WTC11 (cell line): Measurements from ENCODE around the gene LMAN2. TPM values are rescaled to one million over a fixed set of nuclear protein-coding genes. Genes with fewer than 3 reads are reported as not detected.

Experiments
- CREB1 ChIP-seq: sonication (generic); formaldehyde crosslinking; IDR thresholded peaks from 2 replicates; pipeline ENCODE4 v1.8.0; 2023; ENCODE audit warnings: mild to moderate bottlenecking, missing genetic modification reagents
- ELF4 ChIP-seq: sonication (generic); formaldehyde crosslinking; IDR thresholded peaks from 2 replicates; pipeline ENCODE4 v1.8.1; 2022; ENCODE audit warnings: low read depth, mild to moderate bottlenecking, moderate library complexity, missing genetic modification reagents
- EMX1 ChIP-seq: fragments of 250-450 bp; sonication (Bioruptor Pico); IDR thresholded peaks from 2 replicates; pipeline ENCODE4 v1.8.0; 2021; ENCODE audit warnings: mild to moderate bottlenecking
- ESRRA ChIP-seq: sonication (generic); formaldehyde crosslinking; IDR thresholded peaks from 2 replicates; pipeline ENCODE4 v1.8.1; 2022; ENCODE audit warnings: mild to moderate bottlenecking, missing genetic modification reagents, borderline replicate concordance
- ETV6 ChIP-seq: sonication (generic); formaldehyde crosslinking; IDR thresholded peaks from 2 replicates; pipeline ENCODE4 v1.8.1; 2022; ENCODE audit warnings: mild to moderate bottlenecking, missing genetic modification reagents
- FOXP1 ChIP-seq: sonication (generic); formaldehyde crosslinking; IDR thresholded peaks from 2 replicates; pipeline ENCODE4 v1.8.0; 2022; ENCODE audit warnings: missing genetic modification reagents, mild to moderate bottlenecking, moderate library complexity, borderline replicate concordance
- GRHL2 ChIP-seq: fragments of 250-450 bp; sonication (Bioruptor Pico); IDR thresholded peaks from 2 replicates; pipeline ENCODE4 v1.8.0; 2022; ENCODE audit warnings: mild to moderate bottlenecking, moderate library complexity; ENCODE audit not compliant: insufficient replicate concordance, severe bottlenecking
- JAZF1 ChIP-seq: fragments of 250-450 bp; sonication (Bioruptor Pico); IDR thresholded peaks from 2 replicates; pipeline ENCODE4 v1.9.0; 2021; ENCODE audit warnings: moderate library complexity, mild to moderate bottlenecking, inconsistent platforms
- KAT7 ChIP-seq: sonication (generic); formaldehyde crosslinking; IDR thresholded peaks from 2 replicates; pipeline ENCODE4 v1.8.1; 2023; ENCODE audit warnings: missing genetic modification reagents, mild to moderate bottlenecking, borderline replicate concordance
- MXD4 ChIP-seq: fragments of 250-450 bp; sonication (Bioruptor Pico); IDR thresholded peaks from 2 replicates; pipeline ENCODE4 v1.8.0; 2021; ENCODE audit warnings: mild to moderate bottlenecking, moderate library complexity, borderline replicate concordance
- NFATC4 ChIP-seq: fragments of 250-450 bp; sonication (Bioruptor Pico); IDR thresholded peaks from 2 replicates; pipeline ENCODE4 v1.9.0; 2021; ENCODE audit warnings: mild to moderate bottlenecking
- NFE2L1 ChIP-seq: sonication (generic); formaldehyde crosslinking; IDR thresholded peaks from 2 replicates; pipeline ENCODE4 v1.8.1; 2023; ENCODE audit warnings: missing genetic modification reagents
- NR2C2 ChIP-seq: sonication (generic); formaldehyde crosslinking; IDR thresholded peaks from 2 replicates; pipeline ENCODE4 v1.8.0; 2022; ENCODE audit warnings: mild to moderate bottlenecking, missing genetic modification reagents
- PRRX2 ChIP-seq: fragments of 250-450 bp; sonication (Bioruptor Pico); IDR thresholded peaks from 2 replicates; pipeline ENCODE4 v1.8.0; 2021; ENCODE audit warnings: mild to moderate bottlenecking
- RORB ChIP-seq: fragments of 250-450 bp; sonication (Bioruptor Pico); IDR thresholded peaks from 2 replicates; pipeline ENCODE4 v1.9.0; 2021; ENCODE audit warnings: mild to moderate bottlenecking
- SMAD4 ChIP-seq: sonication (generic); formaldehyde crosslinking; IDR thresholded peaks from 2 replicates; pipeline ENCODE4 v1.8.0; 2022; ENCODE audit warnings: mild to moderate bottlenecking, missing genetic modification reagents
- ZNF138 ChIP-seq: sonication (generic); formaldehyde crosslinking; conservative IDR thresholded peaks from 2 replicates; pipeline ENCODE4 v1.8.1; 2022; ENCODE audit warnings: mild to moderate bottlenecking, moderate library complexity, missing genetic modification reagents
- ZNF396 ChIP-seq: fragments of 250-450 bp; sonication (Bioruptor Pico); IDR thresholded peaks from 2 replicates; pipeline ENCODE4 v1.8.0; 2021; ENCODE audit warnings: mild to moderate bottlenecking, moderate library complexity, borderline replicate concordance
- total RNA-seq: library from RNA; stranded (reverse); gene quantifications from 3 replicates; pipeline ENCODE4 v1.2.3, GENCODE V29; 2021
- TF ChIP-seq, protein P1 (sequence below): sonication (generic); formaldehyde crosslinking; IDR thresholded peaks from 2 replicates; pipeline ENCODE4 v1.8.1; 2023; ENCODE audit warnings: mild to moderate bottlenecking, missing genetic modification reagents
- TF ChIP-seq, protein P2 (sequence below): sonication (generic); formaldehyde crosslinking; IDR thresholded peaks from 2 replicates; pipeline ENCODE4 v1.8.1; 2023; ENCODE audit warnings: mild to moderate bottlenecking, missing genetic modification reagents, moderate library complexity
- TF ChIP-seq, protein P3 (sequence below): sonication (generic); formaldehyde crosslinking; IDR thresholded peaks from 2 replicates; pipeline ENCODE4 v1.8.1; 2023; ENCODE audit warnings: mild to moderate bottlenecking, missing genetic modification reagents, borderline replicate concordance
- TF ChIP-seq, protein P4 (sequence below): sonication (generic); formaldehyde crosslinking; IDR thresholded peaks from 2 replicates; pipeline ENCODE4 v1.8.0; 2022; ENCODE audit warnings: mild to moderate bottlenecking, missing genetic modification reagents
- TF ChIP-seq, protein P5 (sequence below): fragments of 200-600 bp; IDR thresholded peaks from 2 replicates; pipeline ENCODE4 v1.8.0; 2022; ENCODE audit warnings: antibody characterized with exemption
- TF ChIP-seq, protein P6 (sequence below): sonication (generic); formaldehyde crosslinking; IDR thresholded peaks from 2 replicates; pipeline ENCODE4 v1.8.0; 2022; ENCODE audit warnings: mild to moderate bottlenecking, missing genetic modification reagents
- TF ChIP-seq, protein P7 (sequence below): sonication (generic); formaldehyde crosslinking; IDR thresholded peaks from 2 replicates; pipeline ENCODE4 v1.8.0; 2022; ENCODE audit warnings: mild to moderate bottlenecking, missing genetic modification reagents
- TF ChIP-seq, protein P8 (sequence below): sonication (generic); formaldehyde crosslinking; IDR thresholded peaks from 2 replicates; pipeline ENCODE4 v1.8.1; 2023; ENCODE audit warnings: mild to moderate bottlenecking, moderate library complexity, missing genetic modification reagents

The LMAN2 gene
- total RNA-seq, 1 experiment from 2014 or later: 162 TPM

DNA sequence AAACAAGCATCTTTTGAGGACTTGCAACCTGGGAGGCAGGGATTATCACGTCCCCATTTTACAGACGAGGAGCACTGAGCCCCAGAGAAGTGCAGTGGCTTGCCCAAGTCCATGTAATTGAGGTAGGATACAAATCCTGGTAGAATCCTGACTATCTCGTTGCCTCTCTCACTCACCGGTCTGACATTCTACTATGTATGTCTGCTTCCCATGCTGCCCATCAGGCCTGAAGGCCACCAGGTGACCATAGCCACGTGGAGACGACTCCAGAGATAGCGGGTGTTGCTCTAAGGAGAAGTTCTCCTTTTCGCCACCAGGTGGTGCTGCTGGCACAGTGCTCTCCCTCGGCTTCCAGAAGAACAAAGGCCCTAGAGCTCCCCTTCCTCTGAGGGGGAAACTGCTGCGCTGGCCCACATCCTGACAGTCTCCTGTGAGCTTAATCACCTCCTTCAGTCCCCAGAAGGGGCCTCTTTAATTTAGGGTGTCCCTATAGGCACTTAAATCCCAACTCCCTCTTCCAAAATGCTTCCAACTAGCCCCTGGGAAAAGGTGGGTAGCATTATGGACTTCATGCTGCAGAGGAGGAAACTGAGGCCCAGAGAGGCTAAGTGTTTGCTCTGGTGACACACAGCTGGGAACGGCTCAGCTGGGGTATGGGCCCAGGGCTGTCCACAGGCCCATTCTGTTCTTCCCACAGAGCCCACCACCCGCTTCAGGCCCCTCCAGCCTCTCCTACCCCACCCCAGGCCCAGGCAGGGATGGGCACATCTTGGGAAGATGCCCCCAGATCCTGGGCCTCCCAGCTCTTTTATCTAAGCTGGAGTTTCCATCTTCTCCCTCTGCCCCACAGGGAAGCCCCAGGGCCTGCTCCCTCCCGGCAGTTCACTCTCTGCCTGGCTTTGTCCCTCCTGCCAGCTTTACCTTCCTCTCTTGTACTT, 39.2 kb upstream of the LMAN2 start (continued):
- TF ChIP-seq, protein P1, sequence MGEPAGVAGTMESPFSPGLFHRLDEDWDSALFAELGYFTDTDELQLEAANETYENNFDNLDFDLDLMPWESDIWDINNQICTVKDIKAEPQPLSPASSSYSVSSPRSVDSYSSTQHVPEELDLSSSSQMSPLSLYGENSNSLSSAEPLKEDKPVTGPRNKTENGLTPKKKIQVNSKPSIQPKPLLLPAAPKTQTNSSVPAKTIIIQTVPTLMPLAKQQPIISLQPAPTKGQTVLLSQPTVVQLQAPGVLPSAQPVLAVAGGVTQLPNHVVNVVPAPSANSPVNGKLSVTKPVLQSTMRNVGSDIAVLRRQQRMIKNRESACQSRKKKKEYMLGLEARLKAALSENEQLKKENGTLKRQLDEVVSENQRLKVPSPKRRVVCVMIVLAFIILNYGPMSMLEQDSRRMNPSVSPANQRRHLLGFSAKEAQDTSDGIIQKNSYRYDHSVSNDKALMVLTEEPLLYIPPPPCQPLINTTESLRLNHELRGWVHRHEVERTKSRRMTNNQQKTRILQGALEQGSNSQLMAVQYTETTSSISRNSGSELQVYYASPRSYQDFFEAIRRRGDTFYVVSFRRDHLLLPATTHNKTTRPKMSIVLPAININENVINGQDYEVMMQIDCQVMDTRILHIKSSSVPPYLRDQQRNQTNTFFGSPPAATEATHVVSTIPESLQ (CRISPR knock-in tag): no peak
- TF ChIP-seq MXD4 (CRISPR knock-in tag): no peak
- no peak for TF ChIP-seq SMAD4
- TF ChIP-seq NR2C2 (CRISPR knock-in tag): no peak
- TF ChIP-seq PRRX2: no peak
- no peak for TF ChIP-seq GRHL2 (CRISPR knock-in tag)
- TF ChIP-seq ZNF138 (CRISPR knock-in tag): no peak
- TF ChIP-seq ZNF396 (CRISPR knock-in tag): no peak
- no peak for TF ChIP-seq KAT7 (CRISPR knock-in tag)
- TF ChIP-seq, protein P2, sequence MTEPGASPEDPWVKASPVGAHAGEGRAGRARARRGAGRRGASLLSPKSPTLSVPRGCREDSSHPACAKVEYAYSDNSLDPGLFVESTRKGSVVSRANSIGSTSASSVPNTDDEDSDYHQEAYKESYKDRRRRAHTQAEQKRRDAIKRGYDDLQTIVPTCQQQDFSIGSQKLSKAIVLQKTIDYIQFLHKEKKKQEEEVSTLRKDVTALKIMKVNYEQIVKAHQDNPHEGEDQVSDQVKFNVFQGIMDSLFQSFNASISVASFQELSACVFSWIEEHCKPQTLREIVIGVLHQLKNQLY (CRISPR knock-in tag): no peak
- no peak for TF ChIP-seq NFATC4 (CRISPR knock-in tag)
- TF ChIP-seq CREB1 (CRISPR knock-in tag): no peak
- TF ChIP-seq, protein P3, sequence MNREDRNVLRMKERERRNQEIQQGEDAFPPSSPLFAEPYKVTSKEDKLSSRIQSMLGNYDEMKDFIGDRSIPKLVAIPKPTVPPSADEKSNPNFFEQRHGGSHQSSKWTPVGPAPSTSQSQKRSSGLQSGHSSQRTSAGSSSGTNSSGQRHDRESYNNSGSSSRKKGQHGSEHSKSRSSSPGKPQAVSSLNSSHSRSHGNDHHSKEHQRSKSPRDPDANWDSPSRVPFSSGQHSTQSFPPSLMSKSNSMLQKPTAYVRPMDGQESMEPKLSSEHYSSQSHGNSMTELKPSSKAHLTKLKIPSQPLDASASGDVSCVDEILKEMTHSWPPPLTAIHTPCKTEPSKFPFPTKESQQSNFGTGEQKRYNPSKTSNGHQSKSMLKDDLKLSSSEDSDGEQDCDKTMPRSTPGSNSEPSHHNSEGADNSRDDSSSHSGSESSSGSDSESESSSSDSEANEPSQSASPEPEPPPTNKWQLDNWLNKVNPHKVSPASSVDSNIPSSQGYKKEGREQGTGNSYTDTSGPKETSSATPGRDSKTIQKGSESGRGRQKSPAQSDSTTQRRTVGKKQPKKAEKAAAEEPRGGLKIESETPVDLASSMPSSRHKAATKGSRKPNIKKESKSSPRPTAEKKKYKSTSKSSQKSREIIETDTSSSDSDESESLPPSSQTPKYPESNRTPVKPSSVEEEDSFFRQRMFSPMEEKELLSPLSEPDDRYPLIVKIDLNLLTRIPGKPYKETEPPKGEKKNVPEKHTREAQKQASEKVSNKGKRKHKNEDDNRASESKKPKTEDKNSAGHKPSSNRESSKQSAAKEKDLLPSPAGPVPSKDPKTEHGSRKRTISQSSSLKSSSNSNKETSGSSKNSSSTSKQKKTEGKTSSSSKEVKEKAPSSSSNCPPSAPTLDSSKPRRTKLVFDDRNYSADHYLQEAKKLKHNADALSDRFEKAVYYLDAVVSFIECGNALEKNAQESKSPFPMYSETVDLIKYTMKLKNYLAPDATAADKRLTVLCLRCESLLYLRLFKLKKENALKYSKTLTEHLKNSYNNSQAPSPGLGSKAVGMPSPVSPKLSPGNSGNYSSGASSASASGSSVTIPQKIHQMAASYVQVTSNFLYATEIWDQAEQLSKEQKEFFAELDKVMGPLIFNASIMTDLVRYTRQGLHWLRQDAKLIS (CRISPR knock-in tag): no peak
- no peak for TF ChIP-seq EMX1 (CRISPR knock-in tag)
- TF ChIP-seq, protein P4, sequence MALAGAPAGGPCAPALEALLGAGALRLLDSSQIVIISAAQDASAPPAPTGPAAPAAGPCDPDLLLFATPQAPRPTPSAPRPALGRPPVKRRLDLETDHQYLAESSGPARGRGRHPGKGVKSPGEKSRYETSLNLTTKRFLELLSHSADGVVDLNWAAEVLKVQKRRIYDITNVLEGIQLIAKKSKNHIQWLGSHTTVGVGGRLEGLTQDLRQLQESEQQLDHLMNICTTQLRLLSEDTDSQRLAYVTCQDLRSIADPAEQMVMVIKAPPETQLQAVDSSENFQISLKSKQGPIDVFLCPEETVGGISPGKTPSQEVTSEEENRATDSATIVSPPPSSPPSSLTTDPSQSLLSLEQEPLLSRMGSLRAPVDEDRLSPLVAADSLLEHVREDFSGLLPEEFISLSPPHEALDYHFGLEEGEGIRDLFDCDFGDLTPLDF (CRISPR knock-in tag): no peak
- peak; percentile 60; the same call in 1 of the 2 replicates for TF ChIP-seq ETV6 (CRISPR knock-in tag)
- TF ChIP-seq, protein P5, sequence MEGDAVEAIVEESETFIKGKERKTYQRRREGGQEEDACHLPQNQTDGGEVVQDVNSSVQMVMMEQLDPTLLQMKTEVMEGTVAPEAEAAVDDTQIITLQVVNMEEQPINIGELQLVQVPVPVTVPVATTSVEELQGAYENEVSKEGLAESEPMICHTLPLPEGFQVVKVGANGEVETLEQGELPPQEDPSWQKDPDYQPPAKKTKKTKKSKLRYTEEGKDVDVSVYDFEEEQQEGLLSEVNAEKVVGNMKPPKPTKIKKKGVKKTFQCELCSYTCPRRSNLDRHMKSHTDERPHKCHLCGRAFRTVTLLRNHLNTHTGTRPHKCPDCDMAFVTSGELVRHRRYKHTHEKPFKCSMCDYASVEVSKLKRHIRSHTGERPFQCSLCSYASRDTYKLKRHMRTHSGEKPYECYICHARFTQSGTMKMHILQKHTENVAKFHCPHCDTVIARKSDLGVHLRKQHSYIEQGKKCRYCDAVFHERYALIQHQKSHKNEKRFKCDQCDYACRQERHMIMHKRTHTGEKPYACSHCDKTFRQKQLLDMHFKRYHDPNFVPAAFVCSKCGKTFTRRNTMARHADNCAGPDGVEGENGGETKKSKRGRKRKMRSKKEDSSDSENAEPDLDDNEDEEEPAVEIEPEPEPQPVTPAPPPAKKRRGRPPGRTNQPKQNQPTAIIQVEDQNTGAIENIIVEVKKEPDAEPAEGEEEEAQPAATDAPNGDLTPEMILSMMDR: peak; percentile 98
- no peak for TF ChIP-seq JAZF1 (CRISPR knock-in tag)
- TF ChIP-seq NFE2L1: no peak
- TF ChIP-seq, protein P6, sequence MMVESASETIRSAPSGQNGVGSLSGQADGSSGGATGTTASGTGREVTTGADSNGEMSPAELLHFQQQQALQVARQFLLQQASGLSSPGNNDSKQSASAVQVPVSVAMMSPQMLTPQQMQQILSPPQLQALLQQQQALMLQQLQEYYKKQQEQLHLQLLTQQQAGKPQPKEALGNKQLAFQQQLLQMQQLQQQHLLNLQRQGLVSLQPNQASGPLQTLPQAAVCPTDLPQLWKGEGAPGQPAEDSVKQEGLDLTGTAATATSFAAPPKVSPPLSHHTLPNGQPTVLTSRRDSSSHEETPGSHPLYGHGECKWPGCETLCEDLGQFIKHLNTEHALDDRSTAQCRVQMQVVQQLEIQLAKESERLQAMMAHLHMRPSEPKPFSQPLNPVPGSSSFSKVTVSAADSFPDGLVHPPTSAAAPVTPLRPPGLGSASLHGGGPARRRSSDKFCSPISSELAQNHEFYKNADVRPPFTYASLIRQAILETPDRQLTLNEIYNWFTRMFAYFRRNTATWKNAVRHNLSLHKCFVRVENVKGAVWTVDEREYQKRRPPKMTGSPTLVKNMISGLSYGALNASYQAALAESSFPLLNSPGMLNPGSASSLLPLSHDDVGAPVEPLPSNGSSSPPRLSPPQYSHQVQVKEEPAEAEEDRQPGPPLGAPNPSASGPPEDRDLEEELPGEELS (CRISPR knock-in tag): no peak
- no peak for TF ChIP-seq FOXP1
- no peak for TF ChIP-seq RORB (CRISPR knock-in tag)
- TF ChIP-seq, protein P7, sequence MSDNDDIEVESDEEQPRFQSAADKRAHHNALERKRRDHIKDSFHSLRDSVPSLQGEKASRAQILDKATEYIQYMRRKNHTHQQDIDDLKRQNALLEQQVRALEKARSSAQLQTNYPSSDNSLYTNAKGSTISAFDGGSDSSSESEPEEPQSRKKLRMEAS: peak; percentile 94
- TF ChIP-seq, protein P8, sequence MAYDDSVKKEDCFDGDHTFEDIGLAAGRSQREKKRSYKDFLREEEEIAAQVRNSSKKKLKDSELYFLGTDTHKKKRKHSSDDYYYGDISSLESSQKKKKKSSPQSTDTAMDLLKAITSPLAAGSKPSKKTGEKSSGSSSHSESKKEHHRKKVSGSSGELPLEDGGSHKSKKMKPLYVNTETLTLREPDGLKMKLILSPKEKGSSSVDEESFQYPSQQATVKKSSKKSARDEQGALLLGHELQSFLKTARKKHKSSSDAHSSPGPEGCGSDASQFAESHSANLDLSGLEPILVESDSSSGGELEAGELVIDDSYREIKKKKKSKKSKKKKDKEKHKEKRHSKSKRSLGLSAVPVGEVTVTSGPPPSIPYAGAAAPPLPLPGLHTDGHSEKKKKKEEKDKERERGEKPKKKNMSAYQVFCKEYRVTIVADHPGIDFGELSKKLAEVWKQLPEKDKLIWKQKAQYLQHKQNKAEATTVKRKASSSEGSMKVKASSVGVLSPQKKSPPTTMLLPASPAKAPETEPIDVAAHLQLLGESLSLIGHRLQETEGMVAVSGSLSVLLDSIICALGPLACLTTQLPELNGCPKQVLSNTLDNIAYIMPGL: no peak
- TF ChIP-seq ELF4 (CRISPR knock-in tag): no peak
- no peak for TF ChIP-seq ESRRA
